Measurements from ENCODE around the gene RRP15.

DNA sequence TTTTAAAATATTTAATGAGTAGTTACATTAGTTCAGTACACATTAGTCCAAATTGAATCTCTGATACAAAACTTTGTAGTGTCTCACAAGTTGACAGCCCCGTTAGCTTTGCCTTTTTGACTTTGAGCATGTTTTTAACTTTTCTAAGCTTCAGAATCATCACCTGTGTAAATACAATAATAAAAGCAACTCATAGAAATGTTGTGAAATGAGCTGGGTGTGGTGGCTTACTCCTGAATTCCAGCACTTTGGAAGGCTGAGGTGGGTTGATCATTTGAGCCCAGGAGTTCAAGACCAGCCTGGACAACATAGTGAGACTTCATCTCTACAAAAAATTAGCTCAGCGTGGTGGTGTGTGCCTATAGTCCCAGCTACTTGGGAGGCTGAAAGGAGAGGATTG lies 11.1 kb downstream of the RRP15 start:
- TF ChIP-seq, protein P1, sequence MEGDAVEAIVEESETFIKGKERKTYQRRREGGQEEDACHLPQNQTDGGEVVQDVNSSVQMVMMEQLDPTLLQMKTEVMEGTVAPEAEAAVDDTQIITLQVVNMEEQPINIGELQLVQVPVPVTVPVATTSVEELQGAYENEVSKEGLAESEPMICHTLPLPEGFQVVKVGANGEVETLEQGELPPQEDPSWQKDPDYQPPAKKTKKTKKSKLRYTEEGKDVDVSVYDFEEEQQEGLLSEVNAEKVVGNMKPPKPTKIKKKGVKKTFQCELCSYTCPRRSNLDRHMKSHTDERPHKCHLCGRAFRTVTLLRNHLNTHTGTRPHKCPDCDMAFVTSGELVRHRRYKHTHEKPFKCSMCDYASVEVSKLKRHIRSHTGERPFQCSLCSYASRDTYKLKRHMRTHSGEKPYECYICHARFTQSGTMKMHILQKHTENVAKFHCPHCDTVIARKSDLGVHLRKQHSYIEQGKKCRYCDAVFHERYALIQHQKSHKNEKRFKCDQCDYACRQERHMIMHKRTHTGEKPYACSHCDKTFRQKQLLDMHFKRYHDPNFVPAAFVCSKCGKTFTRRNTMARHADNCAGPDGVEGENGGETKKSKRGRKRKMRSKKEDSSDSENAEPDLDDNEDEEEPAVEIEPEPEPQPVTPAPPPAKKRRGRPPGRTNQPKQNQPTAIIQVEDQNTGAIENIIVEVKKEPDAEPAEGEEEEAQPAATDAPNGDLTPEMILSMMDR (IDR thresholded peaks at IDR 0.05), result no peak
- no peak for TF ChIP-seq POLR2A (IDR thresholded peaks at IDR 0.05)
- TF ChIP-seq EP300 (IDR thresholded peaks at IDR 0.05), result no peak
